Naive B cell (primary cell): ENCODE data around the gene DOCK4. TPM values are rescaled to one million over a fixed set of nuclear protein-coding genes. Genes with fewer than 3 reads are reported as not detected.

Experiments used
- ATAC-seq, 2 donors: fragments of 150-1000 bp; cut with Tn5 transposase; 2 replicates each; pipeline ENCODE4 v1.10.0; 2021; ENCODE audit warnings: low read depth in 2 of 2, mild to moderate bottlenecking in 2 of 2, moderate library complexity in 2 of 2
- DNase-seq: peaks from one replicate; pipeline ENCODE4 v3.0.0; 2022
- H3K27ac Mint-ChIP-seq, 6 donors: one replicate each; pipeline ENCODE4 v1.8.0; 2020 to 2022; ENCODE audit warnings: mild to moderate bottlenecking in 6 of 6, mixed read lengths in 6 of 6, moderate library complexity in 5 of 6, inconsistent platforms in 2 of 6
- H3K27me3 Mint-ChIP-seq, 3 donors: one replicate each; pipeline ENCODE4 v1.8.0; 2021 to 2022; ENCODE audit warnings: mixed read lengths in 3 of 3, mild to moderate bottlenecking in 1 of 3
- H3K36me3 Mint-ChIP-seq, 2 donors: one replicate each; pipeline ENCODE4 v1.8.0; 2020 to 2022; ENCODE audit warnings: mixed read lengths in 2 of 2, inconsistent platforms in 1 of 2, mild to moderate bottlenecking in 1 of 2
- H3K4me1 Mint-ChIP-seq, 3 donors: one replicate each; pipeline ENCODE4 v1.8.0; 2020 to 2022; ENCODE audit warnings: mixed read lengths in 3 of 3, inconsistent platforms in 1 of 3, mild to moderate bottlenecking in 1 of 3, moderate library complexity in 1 of 3
- H3K4me3 Mint-ChIP-seq, 8 donors: one replicate each; pipeline ENCODE4 v1.8.0; 2020 to 2022; ENCODE audit warnings: mild to moderate bottlenecking in 8 of 8, mixed read lengths in 8 of 8, moderate library complexity in 8 of 8, inconsistent platforms in 2 of 8
- H3K9me3 Mint-ChIP-seq, 7 donors: one replicate each; pipeline ENCODE4 v1.8.0; 2020 to 2022; ENCODE audit warnings: mixed read lengths in 7 of 7, mild to moderate bottlenecking in 5 of 7, inconsistent platforms in 2 of 7, moderate library complexity in 1 of 7
- polyA plus RNA-seq, 6 donors: library from polyadenylated mRNA; unstranded; fragments of 300-500 nt; fragmentation: Illumina TruSeq; gene quantifications; one replicate each; pipeline ENCODE4 v1.2.3, GENCODE V29; 2021; ENCODE audit warnings: low read depth in 6 of 6

Gene DOCK4
- polyA plus RNA-seq, 6 donors from 2014 or later = 0.16 to 0.55 (median 0.28) TPM; not detected in 3

- H3K36me3 Mint-ChIP-seq = peaks cover 18 to 21% of the 10 kb centered on the region in 2 donors
- ATAC-seq (no peak), DNase-seq (no peak)
- peaks cover 0 to 16% (median 4%) of the 10 kb centered on the region in 7 donors for H3K9me3 Mint-ChIP-seq
- peak overlapping the region in 1 of 6 donors; percentile 16 for H3K27ac Mint-ChIP-seq
- H3K4me1 Mint-ChIP-seq = peaks cover 0 to 22% (median 20%) of the 10 kb centered on the region in 3 donors
- no peaks in the 10 kb centered on the region for H3K27me3 Mint-ChIP-seq
- no peak overlapping the region for H3K4me3 Mint-ChIP-seq
These were observed 27.0 kb upstream of the DOCK4 start for GRCh38 chr7:112233048-112233697.

- Mint-ChIP-seq H3K4me3 (no peak overlapping the region), H3K36me3 (peaks cover 14 to 17% of the 10 kb centered on the region in 2 donors), H3K27me3 (no peaks in the 10 kb centered on the region), H3K4me1 (peaks cover 0 to 18% (median 17%) of the 10 kb centered on the region in 3 donors), H3K27ac (no peak overlapping the region), H3K9me3 (peaks cover 0 to 16% (median 4%) of the 10 kb centered on the region in 7 donors)
- DNase-seq = no peak
- ATAC-seq = no peak
These were observed 26.2 kb upstream of the DOCK4 start for GRCh38 chr7:112232212-112232978.

GRCh38 chr7:112228632-112229031, 22.4 kb upstream of the DOCK4 start:
- H3K27ac Mint-ChIP-seq = no peak overlapping the region

DNA sequence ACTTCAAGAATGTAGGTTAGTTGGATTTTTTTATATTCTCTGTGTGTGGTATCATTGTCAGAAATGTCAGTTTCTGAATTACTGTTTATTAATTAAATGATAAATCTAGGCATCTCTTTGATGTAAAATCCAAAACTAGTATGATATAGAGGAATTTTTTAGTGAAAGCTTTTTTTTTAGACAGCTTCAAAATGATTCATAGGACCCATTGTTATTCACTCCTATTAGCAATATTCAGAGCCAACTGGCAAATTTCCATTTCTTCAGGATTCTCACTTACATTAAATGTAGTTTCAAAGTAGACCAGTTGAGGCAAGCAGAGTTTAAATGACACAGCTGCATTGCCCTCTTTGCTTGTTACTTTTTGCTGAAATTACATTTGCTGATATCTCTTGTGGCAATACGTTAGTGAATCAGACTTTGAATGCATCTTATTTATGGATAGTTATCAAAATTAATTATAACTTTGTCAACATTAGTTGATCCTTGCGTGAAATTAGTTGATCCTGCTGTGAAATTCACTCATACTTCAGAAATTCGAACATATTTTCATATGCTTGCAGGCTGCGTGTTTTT, 20.6 kb upstream of the DOCK4 start:
- Mint-ChIP-seq H3K27ac (no peak overlapping the region), H3K27me3 (no peaks in the 10 kb centered on the region), H3K4me1 (peaks cover 8 to 23% (median 14%) of the 10 kb centered on the region in 3 donors), H3K4me3 (no peak overlapping the region), H3K36me3 (peaks cover 0 to 15% of the 10 kb centered on the region in 2 donors), H3K9me3 (peaks cover 0 to 2% (median 0%) of the 10 kb centered on the region in 7 donors)
- DNase-seq (no peak), ATAC-seq (no peak)

More at GRCh38 chr7:112228632-112229031, 22.4 kb upstream of the DOCK4 start:
- Mint-ChIP-seq H3K9me3 (peaks cover 0 to 2% (median 0%) of the 10 kb centered on the region in 7 donors), H3K4me1 (peaks cover 12 to 24% (median 19%) of the 10 kb centered on the region in 3 donors), H3K27me3 (no peaks in the 10 kb centered on the region), H3K4me3 (no peak overlapping the region), H3K36me3 (peaks cover 7 to 16% of the 10 kb centered on the region in 2 donors)
- DNase-seq (no peak), ATAC-seq (no peak)

DNA sequence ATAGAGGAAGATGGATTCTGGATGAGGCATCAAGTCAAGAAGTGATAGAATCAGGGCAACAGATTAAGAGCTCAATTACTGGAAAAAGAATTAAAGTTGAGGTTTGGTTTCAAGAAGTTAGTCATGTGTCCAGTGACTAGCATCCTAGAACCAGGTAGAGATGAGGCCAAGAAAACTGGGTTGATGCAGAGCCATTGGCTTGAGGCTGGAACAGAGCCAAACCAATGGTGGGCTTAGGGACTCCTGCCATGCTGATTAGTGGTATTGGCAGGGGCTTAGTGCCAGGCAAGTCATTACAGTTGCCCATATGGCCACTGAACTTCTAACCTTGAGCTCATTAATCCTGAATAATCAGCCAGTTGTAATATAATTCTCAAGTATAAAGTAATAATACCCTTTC, 18.8 kb upstream of the DOCK4 start:
- no peak for DNase-seq
- Mint-ChIP-seq H3K27me3 (no peaks in the 10 kb centered on the region), H3K27ac (no peak overlapping the region), H3K9me3 (peaks cover 0 to 2% (median 0%) of the 10 kb centered on the region in 7 donors), H3K4me1 (peaks cover 12 to 24% (median 23%) of the 10 kb centered on the region in 3 donors), H3K36me3 (peaks cover 0 to 15% of the 10 kb centered on the region in 2 donors), H3K4me3 (no peak overlapping the region)
- ATAC-seq = no peak

DNA sequence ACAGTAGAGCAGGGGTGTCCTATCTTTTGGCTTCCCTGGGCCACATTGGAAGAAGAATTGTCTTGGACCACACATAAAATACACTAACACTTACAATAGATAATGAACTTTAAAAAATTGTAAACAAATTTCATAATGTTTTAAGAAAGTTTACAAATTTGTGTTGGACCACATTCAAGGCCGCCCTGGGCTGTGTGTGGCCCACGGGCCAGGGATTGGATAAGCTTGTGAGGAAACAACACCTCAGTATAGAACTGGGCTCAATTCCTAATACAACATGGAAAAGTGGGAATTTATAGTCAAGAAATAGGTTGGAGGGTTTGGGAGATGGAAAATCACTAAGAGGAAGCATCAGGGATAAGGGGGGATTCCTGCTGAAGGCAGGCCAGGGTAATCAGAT, 18.0 kb upstream of the DOCK4 start:
- Mint-ChIP-seq H3K4me3 (no peak overlapping the region), H3K4me1 (peaks cover 12 to 27% (median 26%) of the 10 kb centered on the region in 3 donors), H3K27ac (no peak overlapping the region), H3K9me3 (peaks cover 0 to 2% (median 0%) of the 10 kb centered on the region in 7 donors), H3K36me3 (peaks cover 0 to 15% of the 10 kb centered on the region in 2 donors), H3K27me3 (no peaks in the 10 kb centered on the region)
- no peak for DNase-seq
- no peak for ATAC-seq

GRCh38 chr7:112223310-112223709, 17.1 kb upstream of the DOCK4 start:
- ATAC-seq (no peak), DNase-seq (no peak)
- peaks cover 15 to 35% (median 26%) of the 10 kb centered on the region in 3 donors for H3K4me1 Mint-ChIP-seq
- peaks cover 0 to 15% of the 10 kb centered on the region in 2 donors for H3K36me3 Mint-ChIP-seq
- H3K9me3 Mint-ChIP-seq = peaks cover 0 to 2% (median 0%) of the 10 kb centered on the region in 7 donors
- no peak overlapping the region for H3K4me3 Mint-ChIP-seq
- H3K27me3 Mint-ChIP-seq = no peaks in the 10 kb centered on the region
- H3K27ac Mint-ChIP-seq = no peak overlapping the region

GRCh38 chr7:112220877-112221434, 14.8 kb upstream of the DOCK4 start:
- peaks cover 0 to 2% (median 0%) of the 10 kb centered on the region in 7 donors for H3K9me3 Mint-ChIP-seq
- peak overlapping the region in 1 of 8 donors; percentile 62 for H3K4me3 Mint-ChIP-seq
- DNase-seq (no peak), ATAC-seq (no peak)
- peak overlapping the region in 2 of 6 donors; percentile 17 for H3K27ac Mint-ChIP-seq
- peaks cover 0 to 20% of the 10 kb centered on the region in 2 donors for H3K36me3 Mint-ChIP-seq
- peaks cover 15 to 50% (median 29%) of the 10 kb centered on the region in 3 donors for H3K4me1 Mint-ChIP-seq
- no peaks in the 10 kb centered on the region for H3K27me3 Mint-ChIP-seq

DNA sequence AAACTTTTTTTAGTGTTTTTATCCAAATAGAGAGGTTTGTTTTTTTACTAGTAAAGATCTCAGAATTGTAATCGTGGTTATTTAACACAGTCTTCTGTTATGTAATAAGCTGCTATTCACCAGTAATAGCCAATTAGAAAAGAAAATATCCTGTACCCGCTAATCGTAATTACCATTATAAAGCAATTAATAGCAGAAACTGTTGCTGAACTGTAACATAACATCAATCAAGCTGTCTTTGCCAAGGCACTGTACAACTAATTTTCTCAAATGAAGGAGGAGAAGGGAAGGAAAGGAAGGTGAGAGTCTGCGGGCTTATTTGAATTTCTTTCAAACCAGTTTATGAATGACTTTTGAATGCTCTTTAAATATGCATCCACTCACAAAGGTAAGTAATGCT, 9.6 kb upstream of the DOCK4 start:
- no peak for ATAC-seq

GRCh38 chr7:112214883-112215282, 8.7 kb upstream of the DOCK4 start:
- Mint-ChIP-seq H3K9me3 (no peaks in the 10 kb centered on the region), H3K36me3 (peaks cover 0 to 10% of the 10 kb centered on the region in 2 donors), H3K4me1 (peaks cover 11 to 60% (median 26%) of the 10 kb centered on the region in 3 donors)

More for the DNA sequence above, 9.6 kb upstream of the DOCK4 start:
- Mint-ChIP-seq H3K27ac (peak overlapping the region in 2 of 6 donors; percentile 16 to 79), H3K9me3 (no peaks in the 10 kb centered on the region), H3K4me3 (no peak overlapping the region), H3K4me1 (peaks cover 14 to 59% (median 26%) of the 10 kb centered on the region in 3 donors), H3K36me3 (peaks cover 0 to 10% of the 10 kb centered on the region in 2 donors), H3K27me3 (no peaks in the 10 kb centered on the region)
- DNase-seq = no peak

DNA sequence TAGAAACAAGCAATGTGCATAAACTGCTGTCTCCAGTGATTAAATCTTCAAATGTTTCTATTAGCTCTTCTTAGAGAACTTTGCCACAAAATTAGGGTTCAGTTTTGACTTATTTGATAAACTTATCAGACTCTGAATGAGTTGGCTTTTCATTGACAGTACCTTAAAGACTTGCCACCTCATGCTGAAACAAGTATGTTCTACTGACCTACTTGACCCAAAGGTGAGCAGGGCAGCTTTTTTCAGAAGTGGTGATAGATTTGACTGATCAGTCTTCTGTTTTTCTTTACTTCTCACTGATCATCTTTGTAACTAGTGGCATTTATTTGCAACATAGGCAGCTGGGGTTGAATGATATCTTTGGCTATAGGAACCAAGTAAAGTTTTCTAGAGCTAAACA, 8.1 kb upstream of the DOCK4 start:
- H3K9me3 Mint-ChIP-seq = no peaks in the 10 kb centered on the region
- no peaks in the 10 kb centered on the region for H3K27me3 Mint-ChIP-seq
- peaks cover 0 to 10% of the 10 kb centered on the region in 2 donors for H3K36me3 Mint-ChIP-seq
- ATAC-seq (no peak), DNase-seq (no peak)
- peaks cover 8 to 57% (median 26%) of the 10 kb centered on the region in 3 donors for H3K4me1 Mint-ChIP-seq
- no peak overlapping the region for H3K4me3 Mint-ChIP-seq
- no peak overlapping the region for H3K27ac Mint-ChIP-seq

More at GRCh38 chr7:112214883-112215282, 8.7 kb upstream of the DOCK4 start:
- H3K27ac Mint-ChIP-seq = no peak overlapping the region
- no peak overlapping the region for H3K4me3 Mint-ChIP-seq
- ATAC-seq (no peak), DNase-seq (no peak)
- no peaks in the 10 kb centered on the region for H3K27me3 Mint-ChIP-seq

DNA sequence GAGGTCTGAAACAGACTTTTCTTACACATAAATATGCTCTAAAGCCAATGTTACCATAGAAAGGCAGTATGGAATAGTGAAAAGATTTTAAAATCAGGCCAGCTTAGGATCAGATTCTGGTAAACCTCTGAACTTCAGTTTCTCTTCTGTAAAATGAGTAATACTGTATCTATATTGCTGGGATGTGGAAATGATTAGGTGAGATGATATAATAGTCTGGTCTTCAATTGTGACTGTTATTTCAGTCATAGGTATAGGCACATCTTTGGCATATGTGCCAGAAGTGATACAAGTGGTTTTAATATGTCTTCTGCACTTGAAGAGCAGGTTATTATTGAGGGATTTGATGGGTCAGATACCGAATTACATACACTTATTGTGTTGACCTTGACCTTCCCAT, 7.5 kb upstream of the DOCK4 start:
- ATAC-seq (no peak), DNase-seq (no peak)
- Mint-ChIP-seq H3K36me3 (peaks cover 0 to 10% of the 10 kb centered on the region in 2 donors), H3K9me3 (no peaks in the 10 kb centered on the region), H3K4me1 (peaks cover 8 to 52% (median 26%) of the 10 kb centered on the region in 3 donors), H3K27ac (no peak overlapping the region), H3K27me3 (no peaks in the 10 kb centered on the region), H3K4me3 (no peak overlapping the region)

- DNase-seq = no peak
- Mint-ChIP-seq H3K4me1 (peaks cover 12 to 42% (median 18%) of the 10 kb centered on the region in 3 donors), H3K27me3 (no peaks in the 10 kb centered on the region), H3K9me3 (no peaks in the 10 kb centered on the region), H3K4me3 (peak overlapping the region in 1 of 8 donors; percentile 5), H3K27ac (no peak overlapping the region), H3K36me3 (peaks cover 0 to 10% of the 10 kb centered on the region in 2 donors)
- no peak for ATAC-seq
These were observed 6.4 kb upstream of the DOCK4 start for GRCh38 chr7:112212571-112212970.
